Fibroblast of skin of back (primary cell): ENCODE measurements around the gene CMYA5.
"Not testable (repeated sequence)": the region's sequence is repeated elsewhere in the genome, so short reads cannot be mapped to it uniquely, and the experiment has no call there.

Source experiments
- DNase-seq: peaks from one replicate; pipeline ENCODE4 v3.0.0-alpha.2; 2013

Gene CMYA5

GRCh38 chr5:79703381-79703645 lies 13.7 kb downstream of the CMYA5 start:
- no peak for DNase-seq

- DNase-seq, result no peak
Measured at GRCh38 chr5:79704553-79704952, 14.9 kb downstream of the CMYA5 start.

- no peak for DNase-seq
Measured at GRCh38 chr5:79705632-79706031, 16.0 kb downstream of the CMYA5 start.

GRCh38 chr5:79706317-79706716 lies 16.7 kb downstream of the CMYA5 start:
- not testable (repeated sequence) for DNase-seq

GRCh38 chr5:79707535-79707934 lies 17.9 kb downstream of the CMYA5 start:
- DNase-seq, result no peak

GRCh38 chr5:79712741-79713140 lies 23.1 kb downstream of the CMYA5 start:
- DNase-seq, result no peak

GRCh38 chr5:79713727-79714126 lies 24.1 kb downstream of the CMYA5 start:
- no peak for DNase-seq

GRCh38 chr5:79716839-79717238 lies 27.2 kb downstream of the CMYA5 start:
- DNase-seq, result no peak

- no peak for DNase-seq
Measured at GRCh38 chr5:79720096-79720495, 30.5 kb downstream of the CMYA5 start.

- DNase-seq, result peak; percentile 4
Measured at GRCh38 chr5:79727451-79728355, 38.1 kb downstream of the CMYA5 start.

GRCh38 chr5:79728396-79728795 lies 38.8 kb downstream of the CMYA5 start:
- no peak for DNase-seq

- no peak for DNase-seq
Measured at GRCh38 chr5:79729679-79730078, 40.0 kb downstream of the CMYA5 start.

- no peak for DNase-seq
Measured at GRCh38 chr5:79730564-79730963, 40.9 kb downstream of the CMYA5 start.

GRCh38 chr5:79731775-79732174 lies 42.1 kb downstream of the CMYA5 start:
- DNase-seq, result no peak

GRCh38 chr5:79736528-79737514 lies 47.2 kb downstream of the CMYA5 start:
- no peak for DNase-seq

- DNase-seq, result no peak
Measured at GRCh38 chr5:79738349-79738748, 48.7 kb downstream of the CMYA5 start.

- DNase-seq, result no peak
Measured at GRCh38 chr5:79742549-79743136, 53.0 kb downstream of the CMYA5 start.

GRCh38 chr5:79743846-79744605 lies 54.4 kb downstream of the CMYA5 start:
- peak; percentile 18 for DNase-seq

- DNase-seq, result no peak
Measured at GRCh38 chr5:79745255-79745654, 55.6 kb downstream of the CMYA5 start.

- no peak for DNase-seq
Measured at GRCh38 chr5:79746642-79747569, 57.3 kb downstream of the CMYA5 start.
